Brain microvascular endothelial cell (primary cell): ENCODE measurements around the gene TEPSIN.

Experiments
- DNase-seq: peaks from one replicate; pipeline ENCODE4 v3.0.0-alpha.2; 2020
- H3K27ac ChIP-seq: fragments of 250-450 bp; sonication (Bioruptor Pico); 2 replicates; pipeline ENCODE4 v1.5.1; 2020; ENCODE audit warnings: mild to moderate bottlenecking, moderate library complexity
- H3K27me3 ChIP-seq: fragments of 250-450 bp; sonication (Bioruptor Pico); replicated peaks from 2 replicates; pipeline ENCODE4 v1.5.1; 2020; ENCODE audit warnings: mild to moderate bottlenecking
- H3K36me3 ChIP-seq: fragments of 250-450 bp; sonication (Bioruptor Pico); replicated peaks from 2 replicates; pipeline ENCODE4 v1.5.1; 2020; ENCODE audit warnings: mild to moderate bottlenecking
- H3K4me3 ChIP-seq: 2 replicates; pipeline ENCODE4 v1.5.1; 2011; ENCODE audit warnings: low read depth, mild to moderate bottlenecking, control low read depth, low read length, moderate library complexity
- CTCF ChIP-seq: IDR thresholded peaks from 2 replicates; pipeline ENCODE4 v1.5.1; 2011; ENCODE audit warnings: low read depth, mild to moderate bottlenecking, moderate library complexity, low read length, control low read depth, inconsistent platforms; ENCODE audit errors: missing control alignments
- in situ Hi-C: cut with HindIII; loops from 2 replicates; pipeline ENCODE4 v1.10.0; 2017; ENCODE audit warnings: low sequenced_read_pairs, low pct_ligation_motif_present

Gene TEPSIN, protein sequence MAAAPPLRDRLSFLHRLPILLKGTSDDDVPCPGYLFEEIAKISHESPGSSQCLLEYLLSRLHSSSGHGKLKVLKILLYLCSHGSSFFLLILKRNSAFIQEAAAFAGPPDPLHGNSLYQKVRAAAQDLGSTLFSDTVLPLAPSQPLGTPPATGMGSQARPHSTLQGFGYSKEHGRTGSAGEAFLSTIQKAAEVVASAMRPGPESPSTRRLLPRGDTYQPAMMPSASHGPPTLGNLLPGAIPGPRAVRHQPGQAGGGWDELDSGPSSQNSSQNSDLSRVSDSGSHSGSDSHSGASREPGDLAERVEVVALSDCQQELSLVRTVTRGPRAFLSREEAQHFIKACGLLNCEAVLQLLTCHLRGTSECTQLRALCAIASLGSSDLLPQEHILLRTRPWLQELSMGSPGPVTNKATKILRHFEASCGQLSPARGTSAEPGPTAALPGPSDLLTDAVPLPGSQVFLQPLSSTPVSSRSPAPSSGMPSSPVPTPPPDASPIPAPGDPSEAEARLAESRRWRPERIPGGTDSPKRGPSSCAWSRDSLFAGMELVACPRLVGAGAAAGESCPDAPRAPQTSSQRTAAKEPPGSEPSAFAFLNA

DNA sequence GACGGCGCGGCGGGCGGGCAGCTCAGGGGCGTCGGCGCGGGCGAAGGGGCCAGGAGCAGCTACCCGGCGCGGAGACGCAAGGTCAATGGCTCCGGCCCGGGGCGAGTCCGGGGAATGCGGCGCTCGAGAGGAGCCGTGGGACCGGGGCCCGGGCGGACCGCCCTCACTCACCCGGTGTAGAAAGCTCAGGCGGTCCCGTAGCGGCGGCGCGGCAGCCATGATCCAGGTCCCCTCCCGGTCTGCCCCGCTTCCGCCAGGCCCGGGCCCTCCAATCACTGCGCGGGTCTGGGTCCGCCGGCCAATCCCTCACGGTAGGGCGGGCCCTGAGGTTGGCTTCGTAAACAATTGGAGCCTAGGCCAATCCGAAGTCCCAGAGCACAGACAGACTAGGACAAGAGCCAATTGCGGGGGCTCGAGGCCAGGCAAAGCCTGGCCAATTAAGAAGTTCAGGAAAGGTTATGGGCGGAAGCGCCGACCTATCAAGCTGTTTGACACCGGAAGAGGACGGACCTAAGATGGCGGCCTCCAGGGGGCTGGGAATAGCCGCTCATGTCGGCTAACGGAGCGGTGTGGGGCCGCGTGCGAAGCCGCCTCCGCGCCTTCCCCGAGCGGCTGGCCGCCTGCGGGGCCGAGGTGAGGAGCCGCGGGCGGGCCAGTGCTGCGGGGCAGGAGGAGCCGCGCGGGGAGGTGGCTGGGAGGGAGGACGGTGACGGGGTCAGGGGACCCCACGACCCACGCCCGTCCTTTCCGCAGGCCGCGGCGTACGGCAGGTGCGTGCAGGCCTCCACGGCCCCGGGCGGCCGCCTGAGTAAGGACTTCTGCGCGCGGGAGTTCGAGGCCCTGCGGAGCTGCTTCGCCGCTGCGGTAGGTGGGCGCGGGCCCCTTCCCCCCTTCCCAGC lies at the start of gene TEPSIN, which contains the start of gene NDUFAF8:
Gene TEPSIN, minus strand, starts transcription at position 241 of the 899 bp plus-strand sequence. Its CDS starts 22 bp downstream, at position 219.
Gene NDUFAF8, plus strand, starts transcription at position 504 of the 899 bp plus-strand sequence. Its CDS starts 46 bp downstream, at position 550.
- peaks cover 5% of the 10 kb centered on the region for H3K36me3 ChIP-seq

GRCh38 chr17:81287741-81288430 lies 49.0 kb upstream of the TEPSIN start:
- no peak for TF ChIP-seq CTCF
- H3K27ac ChIP-seq = no peak overlapping the region
- no peak for DNase-seq
- peaks cover 2% of the 10 kb centered on the region for H3K36me3 ChIP-seq
- no peak overlapping the region for H3K4me3 ChIP-seq
- in situ Hi-C loops = no loop called here
- H3K27me3 ChIP-seq = no peaks in the 10 kb centered on the region

More for the DNA sequence above, at the start of gene TEPSIN, which contains the start of gene NDUFAF8:
- peak; percentile 99 for DNase-seq
- in situ Hi-C loops = no loop called here
- peak within 1 kb of the TSS; percentile 69 for H3K27ac ChIP-seq
- H3K27me3 ChIP-seq = no peaks in the 10 kb centered on the region
- TF ChIP-seq CTCF = no peak
- H3K4me3 ChIP-seq = peak within 1 kb of the TSS; percentile 86

GRCh38 chr17:81287152-81287551 lies 48.3 kb upstream of the TEPSIN start:
- H3K27ac ChIP-seq = no peak overlapping the region
- no peaks in the 10 kb centered on the region for H3K27me3 ChIP-seq
- no peak for TF ChIP-seq CTCF
- no peak overlapping the region for H3K4me3 ChIP-seq
- in situ Hi-C loops = no loop called here
- H3K36me3 ChIP-seq = peaks cover 5% of the 10 kb centered on the region
- DNase-seq = no peak

DNA sequence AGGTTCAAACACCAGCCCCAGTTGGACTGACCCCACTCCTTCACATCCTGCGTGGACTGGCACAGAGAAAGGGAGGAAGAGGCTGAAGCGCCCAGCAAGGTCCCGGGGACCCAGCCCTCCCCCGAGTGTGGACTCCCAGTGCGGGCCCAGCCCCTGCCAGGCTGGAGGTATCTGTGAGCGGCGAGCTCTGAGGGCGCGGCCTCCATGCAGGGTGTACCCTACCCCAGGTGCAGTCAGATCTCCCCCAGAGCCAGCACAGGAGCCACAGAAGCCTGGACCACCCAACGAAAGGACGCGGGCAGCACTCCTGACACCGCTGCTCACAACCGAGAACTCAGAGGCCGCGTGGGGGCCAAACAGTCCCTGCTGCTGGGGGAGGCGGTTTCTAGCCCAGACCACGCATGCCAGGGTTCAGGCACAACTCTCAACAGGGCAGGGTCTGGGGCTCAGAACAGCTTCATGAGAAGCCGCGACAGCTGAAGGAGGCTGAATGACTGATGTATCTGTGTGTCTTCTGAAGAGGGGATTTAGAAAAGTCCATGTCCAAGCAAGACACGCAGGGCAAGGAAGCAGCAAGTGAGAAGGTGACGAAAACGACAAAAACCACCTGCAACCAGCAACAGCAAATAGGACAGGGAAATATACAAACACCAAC lies 47.8 kb upstream of the TEPSIN start:
- TF ChIP-seq CTCF = no peak
- no peak for DNase-seq
- Histone ChIP-seq H3K4me3 (no peak overlapping the region), H3K27ac (no peak overlapping the region), H3K27me3 (no peaks in the 10 kb centered on the region), H3K36me3 (peaks cover 5% of the 10 kb centered on the region)
- in situ Hi-C loops = no loop called here

GRCh38 chr17:81285894-81286293 lies 47.0 kb upstream of the TEPSIN start:
- no peak for DNase-seq
- in situ Hi-C loops = no loop called here
- H3K27me3 ChIP-seq = no peaks in the 10 kb centered on the region
- H3K27ac ChIP-seq = peak overlapping the region; percentile 55
- peaks cover 9% of the 10 kb centered on the region for H3K36me3 ChIP-seq
- no peak overlapping the region for H3K4me3 ChIP-seq
- no peak for TF ChIP-seq CTCF
